GM19372 (cell line): ENCODE data around the gene LSAMP.

Source experiments
- ATAC-seq: cut with Tn5 transposase; IDR thresholded peaks from one replicate; pipeline ENCODE4 v1.9.1; 2021; ENCODE audit warnings: mild to moderate bottlenecking, low read depth, moderate library complexity; ENCODE audit not compliant: unreplicated experiment

The LSAMP gene

GRCh38 chr3:115922681-115923347 lies 522.5 kb downstream of the LSAMP start:
- ATAC-seq, result peak; percentile 62

- ATAC-seq, result no peak
Measured at GRCh38 chr3:115921711-115922110, 523.6 kb downstream of the LSAMP start.

- ATAC-seq, result no peak
Measured at GRCh38 chr3:115918900-115919299, 526.4 kb downstream of the LSAMP start.

- no peak for ATAC-seq
Measured at GRCh38 chr3:115916866-115917265, 528.4 kb downstream of the LSAMP start.

- ATAC-seq, result no peak
Measured at GRCh38 chr3:115915061-115915460, 530.2 kb downstream of the LSAMP start.

- no peak for ATAC-seq
Measured at GRCh38 chr3:115913069-115913686, 532.1 kb downstream of the LSAMP start.

GRCh38 chr3:115912372-115912771 lies 532.9 kb downstream of the LSAMP start:
- ATAC-seq, result no peak

GRCh38 chr3:115905871-115906270 lies 539.4 kb downstream of the LSAMP start:
- no peak for ATAC-seq

- ATAC-seq, result no peak
Measured at GRCh38 chr3:115903843-115904242, 541.4 kb downstream of the LSAMP start.

- ATAC-seq, result no peak
Measured at GRCh38 chr3:115901008-115901407, 544.3 kb downstream of the LSAMP start.

GRCh38 chr3:115899535-115899934 lies 545.8 kb downstream of the LSAMP start:
- no peak for ATAC-seq

- ATAC-seq, result no peak
Measured at GRCh38 chr3:115898656-115899410, 546.5 kb downstream of the LSAMP start.

GRCh38 chr3:115891006-115891636 lies 554.2 kb downstream of the LSAMP start:
- ATAC-seq, result no peak

- ATAC-seq, result no peak
Measured at GRCh38 chr3:115890579-115890978, 554.7 kb downstream of the LSAMP start.

- no peak for ATAC-seq
Measured at GRCh38 chr3:115885621-115886020, 559.7 kb downstream of the LSAMP start.

GRCh38 chr3:115877615-115877899 lies 567.7 kb downstream of the LSAMP start:
- no peak for ATAC-seq

GRCh38 chr3:115876876-115877614 lies 568.2 kb downstream of the LSAMP start:
- ATAC-seq, result no peak

- ATAC-seq, result no peak
Measured at GRCh38 chr3:115875460-115875859, 569.8 kb downstream of the LSAMP start.

- no peak for ATAC-seq
Measured at GRCh38 chr3:115871735-115872134, 573.6 kb downstream of the LSAMP start.

GRCh38 chr3:115864911-115865310 lies 580.4 kb downstream of the LSAMP start:
- no peak for ATAC-seq

GRCh38 chr3:115862849-115863248 lies 582.4 kb downstream of the LSAMP start:
- ATAC-seq, result no peak
